AG04449 (cell line): ENCODE data around the gene VWC2L.

Experiments used
- CTCF ChIA-PET: fragments of 350-600 bp; formaldehyde crosslinking; extraction: SDS; loops from one replicate; lab custom pipeline; 2021; ENCODE audit warnings: antibody characterized with exemption; lab: Yijun Ruan, JAX
- POLR2A ChIA-PET: fragments of 400-600, 350-600 bp; formaldehyde crosslinking; extraction: SDS; loops from one replicate; lab custom pipeline; 2020; ENCODE audit warnings: antibody characterized with exemption, inconsistent platforms; lab: Yijun Ruan, JAX
- DNase-seq: peaks from one replicate; pipeline ENCODE4 v3.0.0-alpha.2; 2010; ENCODE audit warnings: low read depth, low spot score
- H3K4me3 ChIP-seq: 2 replicates; pipeline ENCODE4 v1.5.1; 2011; ENCODE audit warnings: low read depth, mild to moderate bottlenecking, control low read depth, low read length
- CTCF ChIP-seq: IDR thresholded peaks from one replicate; pipeline ENCODE4 v1.5.1; 2011; ENCODE audit warnings: mild to moderate bottlenecking, moderate library complexity, low read length, control low read depth, inconsistent platforms; ENCODE audit not compliant: insufficient read depth; ENCODE audit errors: missing control alignments

VWC2L gene

GRCh38 chr2:214536625-214537024 lies 125.8 kb downstream of the VWC2L start:
- no peak for TF ChIP-seq CTCF
- ChIA-PET CTCF (no interaction called here), POLR2A (no interaction called here)
- DNase-seq, result no peak
- no peak overlapping the region for H3K4me3 ChIP-seq

- TF ChIP-seq CTCF, result no peak
- DNase-seq, result no peak
- H3K4me3 ChIP-seq, result no peak overlapping the region
- CTCF ChIA-PET, result no interaction called here
- POLR2A ChIA-PET, result no interaction called here
Observed at GRCh38 chr2:214537929-214538328, 127.1 kb downstream of the VWC2L start.

GRCh38 chr2:214542295-214542694 lies 131.4 kb downstream of the VWC2L start:
- ChIA-PET CTCF (no interaction called here), POLR2A (no interaction called here)
- no peak for TF ChIP-seq CTCF
- DNase-seq, result no peak
- no peak overlapping the region for H3K4me3 ChIP-seq

- POLR2A ChIA-PET, result no interaction called here
- H3K4me3 ChIP-seq, result no peak overlapping the region
- CTCF ChIA-PET, result no interaction called here
- DNase-seq, result peak; percentile 10
- no peak for TF ChIP-seq CTCF
Observed at GRCh38 chr2:214542866-214543265, 132.0 kb downstream of the VWC2L start.

- DNase-seq, result no peak
- H3K4me3 ChIP-seq, result no peak overlapping the region
- POLR2A ChIA-PET, result no interaction called here
- TF ChIP-seq CTCF, result no peak
- CTCF ChIA-PET, result no interaction called here
Observed at GRCh38 chr2:214543386-214543955, 132.6 kb downstream of the VWC2L start.

- DNase-seq, result no peak
- ChIA-PET CTCF (no interaction called here), POLR2A (no interaction called here)
- H3K4me3 ChIP-seq, result no peak overlapping the region
- TF ChIP-seq CTCF, result no peak
Observed at GRCh38 chr2:214545898-214546542, 135.2 kb downstream of the VWC2L start.
